Smooth muscle cell (in vitro differentiated cells): ENCODE measurements around the gene SH3BP2. TPM values are rescaled to one million over a fixed set of nuclear protein-coding genes. Genes with fewer than 3 reads are reported as not detected.

ENCODE experiments used
- DNase-seq: peaks from one replicate; lab custom pipeline; 2025; ENCODE audit not compliant: unreplicated experiment; lab: John Stamatoyannopoulos, UW
- H2AFZ ChIP-seq: fragments of 200-600 bp; sonication (generic); 2 replicates; pipeline ENCODE4 v1.6.0; 2016; ENCODE audit warnings: antibody characterized with exemption, low read depth, mild to moderate bottlenecking
- H3F3A ChIP-seq: fragments of 200-600 bp; sonication (generic); 2 replicates; pipeline ENCODE4 v1.6.0; 2017; ENCODE audit warnings: antibody characterized with exemption, low read depth
- H3K27ac ChIP-seq: fragments of 200-600 bp; sonication (generic); 2 replicates; pipeline ENCODE4 v1.5.1; 2016; ENCODE audit warnings: low read depth, mild to moderate bottlenecking
- H3K27me3 ChIP-seq: fragments of 200-600 bp; sonication (generic); 2 replicates; pipeline ENCODE4 v1.6.1; 2016; ENCODE audit warnings: low read depth, mild to moderate bottlenecking
- H3K36me3 ChIP-seq: fragments of 200-600 bp; sonication (generic); 2 replicates; pipeline ENCODE4 v1.5.1; 2016; ENCODE audit warnings: low read depth
- H3K4me1 ChIP-seq: fragments of 200-600 bp; sonication (generic); 2 replicates; pipeline ENCODE4 v1.5.1; 2016; ENCODE audit warnings: low read depth
- H3K4me2 ChIP-seq: fragments of 200-600 bp; sonication (generic); 2 replicates; pipeline ENCODE4 v1.6.0; 2016; ENCODE audit warnings: mild to moderate bottlenecking
- H3K4me3 ChIP-seq: fragments of 200-600 bp; sonication (generic); 2 replicates; pipeline ENCODE4 v1.5.1; 2016; ENCODE audit warnings: mild to moderate bottlenecking
- H3K79me2 ChIP-seq: fragments of 200-600 bp; sonication (generic); 2 replicates; pipeline ENCODE4 v1.6.0; 2016; ENCODE audit warnings: low read depth, mild to moderate bottlenecking
- H3K9ac ChIP-seq: fragments of 200-600 bp; sonication (generic); 2 replicates; pipeline ENCODE4 v1.6.0; 2016; ENCODE audit warnings: low read depth
- H3K9me3 ChIP-seq: fragments of 200-600 bp; sonication (generic); replicated peaks from 2 replicates; pipeline ENCODE4 v1.5.1; 2016; ENCODE audit warnings: low read depth
- H4K20me1 ChIP-seq: fragments of 200-600 bp; sonication (generic); 2 replicates; pipeline ENCODE4 v1.6.0; 2016; ENCODE audit warnings: low read depth
- CTCF ChIP-seq: fragments of 200-600 bp; sonication (generic); IDR thresholded peaks from 2 replicates; pipeline ENCODE4 v1.5.1; 2017; ENCODE audit warnings: borderline replicate concordance, mild to moderate bottlenecking, antibody characterized with exemption; ENCODE audit not compliant: insufficient read depth, poor library complexity, severe bottlenecking
- WGBS: methylation state at CpG from one replicate; pipeline ENCODE4 v1.1.7; 2016; ENCODE audit warnings: low lambda C conversion rate; 5-methylcytosine and 5-hydroxymethylcytosine counted together
- polyA plus RNA-seq: library from polyadenylated mRNA; unstranded; fragments of >200 nt; fragmentation: Nextera tagmentation; extraction: Ambion mirVana; gene quantifications from 2 replicates; pipeline ENCODE4 v1.2.1, GENCODE V29; 2016
- total RNA-seq: library from RNA; depleted of rRNA; stranded (reverse); fragments of >200 nt; gene quantifications from 2 replicates; pipeline ENCODE4 v1.2.3, GENCODE V29; 2014

The SH3BP2 gene
- total and polyA plus RNA-seq, 2 experiments from 2014 or later, result 17.3 to 19.3 TPM

- peaks cover 29% of the 10 kb centered on the region for H3K4me1 ChIP-seq
Measured at GRCh38 chr4:2796849-2797544, 4.1 kb downstream of the SH3BP2 start.

GRCh38 chr4:2797545-2798305, 4.8 kb downstream of the SH3BP2 start:
- peaks cover 63% of the 10 kb centered on the region for H3K79me2 ChIP-seq
- H3K27me3 ChIP-seq, result no peaks in the 10 kb centered on the region
- no peak overlapping the region for H3K9ac ChIP-seq
- no peak for DNase-seq
- WGBS, result 92% methylated on average over 22 of the region's 23 CpGs
- no peak overlapping the region for H3K4me2 ChIP-seq
- H4K20me1 ChIP-seq, result peaks cover 36% of the 10 kb centered on the region
- H2AFZ ChIP-seq, result no peak overlapping the region
- H3K27ac ChIP-seq, result no peak overlapping the region
- H3K4me1 ChIP-seq, result peaks cover 29% of the 10 kb centered on the region
- TF ChIP-seq CTCF, result no peak
- H3K4me3 ChIP-seq, result no peak overlapping the region
- H3K9me3 ChIP-seq, result no peaks in the 10 kb centered on the region
- no peaks in the 10 kb centered on the region for H3F3A ChIP-seq
- H3K36me3 ChIP-seq, result no peaks in the 10 kb centered on the region

More at GRCh38 chr4:2796849-2797544, 4.1 kb downstream of the SH3BP2 start:
- Histone ChIP-seq H3K4me2 (no peak overlapping the region), H3K36me3 (no peaks in the 10 kb centered on the region), H2AFZ (no peak overlapping the region), H3K27ac (peak overlapping the region; percentile 11), H3K79me2 (peaks cover 55% of the 10 kb centered on the region), H4K20me1 (peaks cover 32% of the 10 kb centered on the region), H3K27me3 (no peaks in the 10 kb centered on the region), H3F3A (no peaks in the 10 kb centered on the region), H3K4me3 (no peak overlapping the region), H3K9me3 (no peaks in the 10 kb centered on the region), H3K9ac (no peak overlapping the region)
- WGBS, result 93% methylated on average over 13 of the region's 13 CpGs
- DNase-seq, result no peak
- no peak for TF ChIP-seq CTCF

DNA sequence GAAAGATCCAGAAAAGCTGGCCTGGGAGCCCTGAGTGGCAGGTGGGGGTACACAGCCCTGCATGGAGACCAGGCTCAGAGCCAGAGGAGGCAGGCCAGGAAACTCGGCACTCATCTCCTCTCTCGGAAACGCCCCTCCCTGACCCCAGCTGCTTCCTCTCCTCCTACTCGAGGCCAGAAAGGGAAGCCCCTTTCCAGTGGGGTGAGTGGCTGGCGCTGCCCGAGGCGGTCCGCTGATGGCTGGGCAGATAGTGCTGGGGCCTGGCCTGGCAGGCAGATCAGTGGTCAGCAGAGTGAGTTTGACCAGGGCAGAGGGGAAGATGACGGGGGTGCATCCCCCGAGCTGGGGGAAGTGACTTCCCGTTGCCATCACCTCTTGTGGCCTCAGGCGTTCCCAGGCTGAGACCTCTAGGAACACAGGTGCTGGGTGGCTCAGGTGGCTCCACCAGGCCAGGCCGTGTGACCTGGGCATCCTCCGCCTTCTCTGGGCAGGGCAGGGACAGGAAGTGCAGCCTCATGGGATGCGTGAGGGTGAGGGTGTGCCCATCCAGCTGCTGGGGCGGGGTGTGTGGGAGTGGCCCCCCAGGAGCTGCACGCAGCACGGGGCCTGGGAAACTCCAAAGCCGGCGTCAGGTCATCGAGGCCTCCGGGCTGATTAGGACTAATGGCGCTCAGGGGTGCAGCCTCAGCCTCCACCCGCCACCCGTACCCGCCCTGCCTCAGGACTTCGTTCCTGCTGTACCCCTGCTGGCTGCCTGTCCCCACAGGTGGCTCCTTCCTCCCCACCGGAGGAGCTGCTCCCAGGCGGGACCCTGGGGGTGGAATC, 5.7 kb downstream of the SH3BP2 start:
- WGBS, result 83% methylated on average over 28 of the region's 29 CpGs
- Histone ChIP-seq H3K4me3 (no peak overlapping the region), H3F3A (no peaks in the 10 kb centered on the region), H3K4me1 (peaks cover 29% of the 10 kb centered on the region), H3K27ac (no peak overlapping the region), H3K4me2 (no peak overlapping the region), H2AFZ (no peak overlapping the region), H3K36me3 (no peaks in the 10 kb centered on the region), H3K9me3 (no peaks in the 10 kb centered on the region), H4K20me1 (peaks cover 45% of the 10 kb centered on the region), H3K27me3 (no peaks in the 10 kb centered on the region), H3K9ac (no peak overlapping the region), H3K79me2 (peaks cover 72% of the 10 kb centered on the region)
- no peak for DNase-seq
- no peak for TF ChIP-seq CTCF
